T-cell (primary cell): ENCODE measurements around the gene NAT8L. TPM values are rescaled to one million over a fixed set of nuclear protein-coding genes. Genes with fewer than 3 reads are reported as not detected.

Experiments used
- ATAC-seq, 4 experiments: fragments of 200-7000 bp in 3 of 4; fragments of 150-1000 bp in 1 of 4; cut with Tn5 transposase; replicated peaks in 1 of 4; 1 replicate in 3 of 4; 2 replicates in 1 of 4; pipeline ENCODE4 v1.10.0; 2021; ENCODE audit warnings: moderate library complexity in 3 of 4, mild to moderate bottlenecking in 2 of 4, moderate number of reproducible peaks in 1 of 4
- CTCF ChIA-PET, 2 donors: fragments of 300-600 bp; sonication (Branson Sonifier 250); formaldehyde crosslinking; loops; one replicate each; lab custom pipeline; 2022; ENCODE audit warnings: antibody characterized with exemption in 2 of 2; lab: Charles Lee
- POLR2A ChIA-PET, 2 donors: fragments of 300-600 bp; sonication (Branson Sonifier 250); formaldehyde crosslinking; loops; one replicate each; lab custom pipeline; 2022; ENCODE audit warnings: antibody characterized with exemption in 2 of 2; lab: Charles Lee
- DNase-seq, 35 experiments: peaks; one replicate each; pipeline versions ENCODE4 v3.0.0 to v3.0.0-alpha.2; 2013 to 2023
- H3K27ac ChIP-seq: one replicate; pipeline ENCODE4 v1.5.1; 2013; ENCODE audit warnings: low read length
- H3K27me3 ChIP-seq, 2 experiments: replicated peaks in 1 of 2; 1 replicate in 1 of 2; 2 replicates in 1 of 2; pipeline versions ENCODE4 v1.6.1 to v1.7.0; 2013; ENCODE audit warnings: low read length in 1 of 2, mixed read lengths in 1 of 2; ENCODE audit not compliant: control insufficient read depth in 2 of 2, insufficient read depth in 2 of 2; ENCODE audit errors: extremely low read depth in 1 of 2
- H3K36me3 ChIP-seq, 2 donors: 1 replicate in 1 of 2; 2 replicates in 1 of 2; pipeline versions ENCODE4 v1.6.1 to v1.7.0; 2013; ENCODE audit warnings: low read length in 1 of 2; ENCODE audit not compliant: control insufficient read depth in 2 of 2, insufficient read depth in 1 of 2; ENCODE audit errors: extremely low read depth in 1 of 2
- H3K4me1 ChIP-seq, 2 experiments: 1 replicate in 1 of 2; 2 replicates in 1 of 2; pipeline versions ENCODE4 v1.6.1 to v1.7.0; 2013; ENCODE audit warnings: low read length in 2 of 2, mixed read lengths in 1 of 2; ENCODE audit not compliant: insufficient read depth in 2 of 2, control insufficient read depth in 1 of 2; ENCODE audit errors: extremely low read depth in 1 of 2
- H3K4me3 ChIP-seq, 2 donors: 1 replicate in 1 of 2; 2 replicates in 1 of 2; pipeline versions ENCODE4 v1.5.1 to v1.7.0; 2013; ENCODE audit warnings: mild to moderate bottlenecking in 2 of 2, low read length in 1 of 2, moderate library complexity in 1 of 2; ENCODE audit not compliant: control insufficient read depth in 1 of 2; ENCODE audit errors: extremely low read depth in 1 of 2
- H3K9me3 ChIP-seq: 2 replicates; pipeline ENCODE4 v1.7.0; 2013
- H3K27ac Mint-ChIP-seq, 2 donors: one replicate each; pipeline ENCODE4 v1.8.0; 2020 to 2021; ENCODE audit warnings: mild to moderate bottlenecking in 2 of 2, mixed read lengths in 2 of 2
- H3K27me3 Mint-ChIP-seq, 2 donors: one replicate each; pipeline ENCODE4 v1.8.0; 2021 to 2022; ENCODE audit warnings: mixed read lengths in 2 of 2
- H3K36me3 Mint-ChIP-seq: one replicate; pipeline ENCODE4 v1.8.0; 2021; ENCODE audit warnings: mixed read lengths
- H3K4me1 Mint-ChIP-seq, 3 donors: one replicate each; pipeline ENCODE4 v1.8.0; 2020 to 2022; ENCODE audit warnings: mixed read lengths in 3 of 3, mild to moderate bottlenecking in 1 of 3
- H3K4me3 Mint-ChIP-seq, 3 donors: one replicate each; pipeline ENCODE4 v1.8.0; 2020 to 2022; ENCODE audit warnings: mild to moderate bottlenecking in 3 of 3, mixed read lengths in 3 of 3, moderate library complexity in 3 of 3
- H3K9me3 Mint-ChIP-seq, 3 donors: one replicate each; pipeline ENCODE4 v1.8.0; 2020 to 2022; ENCODE audit warnings: mixed read lengths in 3 of 3
- WGBS: methylation state at CpG from one replicate; pipeline ENCODE4 v1.1.5; 2013; ENCODE audit warnings: missing lambda C conversion rate; ENCODE audit not compliant: insufficient coverage; 5-methylcytosine and 5-hydroxymethylcytosine counted together
- total RNA-seq, 35 experiments: library from RNA in 6 of 35; stranded (reverse) in 6 of 35; fragments of 120-200 nt in 1 of 35; gene quantifications; one replicate each; pipeline versions ENCODE4 v1.2.1 to v1.2.4 and lab custom pipeline; 2013 to 2026

NAT8L gene
- total RNA-seq, 5 donors from 2014 or later (not counting 1 experiment from before 2014, with no cell fraction given) = 0.06 to 0.35 (median 0.11) TPM; not detected in 1

DNA sequence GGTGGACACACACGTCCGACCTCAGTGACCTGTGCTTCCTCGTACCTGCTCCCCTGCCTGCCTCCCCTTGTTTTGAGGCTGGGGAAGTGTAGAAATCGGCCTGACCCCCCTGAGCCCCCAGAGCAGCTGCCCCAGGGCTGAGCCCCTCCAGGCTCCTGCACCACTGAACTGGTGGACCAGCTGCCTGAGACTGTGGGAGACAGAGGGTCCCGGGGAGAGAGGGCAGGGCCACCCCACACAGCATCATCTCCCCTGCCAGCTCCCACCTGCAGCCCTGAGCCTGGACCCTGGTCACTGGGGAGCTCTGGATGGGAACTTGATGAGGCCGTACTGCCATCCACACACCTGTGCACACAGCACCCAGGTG is 15.0 kb upstream of the NAT8L start:
- Mint-ChIP-seq H3K27me3 (peaks cover 13 to 33% of the 10 kb centered on the region in 2 donors), H3K9me3 (no peaks in the 10 kb centered on the region), H3K27ac (no peak overlapping the region), H3K4me1 (peaks cover 3 to 10% (median 8%) of the 10 kb centered on the region in 3 donors), H3K4me3 (peak overlapping the region in 2 of 3 donors; percentile 21 to 40), H3K36me3 (no peaks in the 10 kb centered on the region)
- H3K27me3 ChIP-seq = peaks cover 0 to 68% of the 10 kb centered on the region in 2 experiments
- H3K27ac ChIP-seq = no peak overlapping the region
- H3K36me3 ChIP-seq = no peaks in the 10 kb centered on the region
- H3K9me3 ChIP-seq = no peaks in the 10 kb centered on the region
- no peak overlapping the region for H3K4me3 ChIP-seq
- 94% methylated on average over 6 of the region's 6 CpGs for WGBS
- DNase-seq (no peak), ATAC-seq (no peak)
- ChIA-PET CTCF (no interaction called here), POLR2A (no interaction called here)
- peaks cover 8 to 21% of the 10 kb centered on the region in 2 experiments for H3K4me1 ChIP-seq

DNA sequence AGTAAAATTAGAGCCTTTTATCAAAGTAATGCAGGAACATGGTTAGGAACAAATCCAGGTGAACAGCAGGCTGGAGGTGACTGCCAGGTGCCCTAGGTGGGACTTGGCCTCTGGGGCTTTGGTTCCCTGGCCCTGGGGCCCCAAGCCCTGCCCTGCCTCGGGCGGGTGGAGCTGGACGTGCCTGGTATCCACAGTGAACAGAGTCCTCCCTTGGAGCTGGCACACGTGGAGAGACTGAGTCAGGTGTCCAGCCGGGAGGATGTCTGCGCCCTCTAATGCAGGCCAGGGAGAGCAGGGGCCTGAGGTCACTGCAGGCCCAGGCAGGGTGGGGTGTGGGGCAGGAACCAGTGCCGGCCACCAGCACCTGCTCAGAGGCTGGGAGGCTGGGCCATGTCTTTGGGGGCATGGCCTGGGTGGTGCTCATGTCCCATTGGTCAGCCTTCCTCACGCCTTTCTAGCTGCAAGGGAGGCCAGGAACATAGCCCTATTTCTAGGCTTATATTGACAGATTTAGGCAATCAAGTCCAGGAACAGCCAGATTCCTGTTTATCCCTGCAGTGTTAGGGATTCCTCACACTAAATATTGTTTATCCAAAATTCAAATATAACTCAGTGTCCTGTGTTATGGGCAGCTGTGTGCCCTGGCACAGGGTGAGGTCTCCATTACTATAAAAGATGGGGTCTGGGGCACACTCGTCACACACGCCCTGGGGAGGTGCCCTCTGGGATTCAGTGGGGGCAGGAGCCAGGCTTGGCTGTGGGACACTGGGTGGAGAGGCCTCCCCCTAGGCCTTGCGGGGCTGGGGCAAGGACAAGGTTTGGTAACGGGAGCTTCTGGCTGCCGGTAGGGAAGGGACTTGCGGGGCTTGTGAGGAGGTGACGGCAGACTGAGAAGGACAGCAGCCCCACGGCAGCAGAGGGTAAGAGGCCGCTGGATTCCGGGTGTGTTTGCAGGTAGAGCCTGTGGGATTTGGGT is 14.3 kb upstream of the NAT8L start:
- POLR2A ChIA-PET = interaction anchor here in 1 of 2 donors (0.6 kb wide), 1 partner anchor 775 kb away, joined by 3 read pairs; no protein-coding TSS in a partner anchor
- no peak for DNase-seq

DNA sequence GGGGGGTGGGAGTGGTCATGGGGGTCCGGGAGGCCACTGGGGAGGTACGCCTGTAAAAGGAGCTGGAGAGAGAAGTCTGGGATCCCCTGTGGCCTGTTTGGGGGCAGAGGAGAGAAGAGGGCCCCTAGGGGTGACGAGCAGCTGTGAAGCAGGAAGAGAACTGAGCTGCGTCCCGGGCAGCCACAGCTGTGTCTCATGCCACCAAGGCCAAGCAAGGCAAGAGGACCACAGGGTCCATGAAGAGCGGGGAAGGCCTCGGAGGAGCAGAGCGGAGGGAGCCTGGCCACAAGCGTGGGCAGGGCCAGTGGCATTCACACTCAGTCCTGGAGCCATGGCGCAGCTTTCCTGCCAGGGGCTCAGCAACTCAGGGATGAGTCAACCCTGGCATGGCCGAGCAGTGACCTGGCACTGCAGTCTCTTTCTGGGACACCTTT is 13.6 kb upstream of the NAT8L start:
- no peak overlapping the region for H3K27ac Mint-ChIP-seq
- Histone ChIP-seq H3K4me3 (no peak overlapping the region), H3K27me3 (peaks cover 2 to 60% of the 10 kb centered on the region in 2 experiments), H3K36me3 (no peaks in the 10 kb centered on the region), H3K27ac (no peak overlapping the region), H3K4me1 (peaks cover 8 to 21% of the 10 kb centered on the region in 2 experiments), H3K9me3 (no peaks in the 10 kb centered on the region)
- no peaks in the 10 kb centered on the region for H3K36me3 Mint-ChIP-seq
- H3K27me3 Mint-ChIP-seq = peaks cover 6 to 38% of the 10 kb centered on the region in 2 donors
- DNase-seq = peak in 3 of 35 experiments; percentile 24 to 34 (median 32)
- WGBS = 75% methylated on average over 9 of the region's 11 CpGs
- ChIA-PET CTCF (no interaction called here), POLR2A (interaction anchor here in 1 of 2 donors (0.6 kb wide), 1 partner anchor 775 kb away, joined by 3 read pairs; no protein-coding TSS in a partner anchor)
- peaks cover 0 to 4% (median 0%) of the 10 kb centered on the region in 3 donors for H3K4me1 Mint-ChIP-seq
- no peak overlapping the region for H3K4me3 Mint-ChIP-seq
- no peak for ATAC-seq
- H3K9me3 Mint-ChIP-seq = no peaks in the 10 kb centered on the region

More for the DNA sequence above, 14.3 kb upstream of the NAT8L start:
- H3K9me3 ChIP-seq = no peaks in the 10 kb centered on the region
- Mint-ChIP-seq H3K4me3 (no peak overlapping the region), H3K36me3 (no peaks in the 10 kb centered on the region), H3K9me3 (no peaks in the 10 kb centered on the region), H3K27ac (no peak overlapping the region), H3K4me1 (peaks cover 3 to 9% (median 4%) of the 10 kb centered on the region in 3 donors), H3K27me3 (peaks cover 10 to 35% of the 10 kb centered on the region in 2 donors)
- no peaks in the 10 kb centered on the region for H3K36me3 ChIP-seq
- CTCF ChIA-PET = no interaction called here
- peaks cover 0 to 64% of the 10 kb centered on the region in 2 experiments for H3K27me3 ChIP-seq
- H3K4me1 ChIP-seq = peaks cover 8 to 21% of the 10 kb centered on the region in 2 experiments
- ATAC-seq = no peak
- WGBS = 89% methylated on average over 17 of the region's 18 CpGs
- no peak overlapping the region for H3K4me3 ChIP-seq
- H3K27ac ChIP-seq = no peak overlapping the region

DNA sequence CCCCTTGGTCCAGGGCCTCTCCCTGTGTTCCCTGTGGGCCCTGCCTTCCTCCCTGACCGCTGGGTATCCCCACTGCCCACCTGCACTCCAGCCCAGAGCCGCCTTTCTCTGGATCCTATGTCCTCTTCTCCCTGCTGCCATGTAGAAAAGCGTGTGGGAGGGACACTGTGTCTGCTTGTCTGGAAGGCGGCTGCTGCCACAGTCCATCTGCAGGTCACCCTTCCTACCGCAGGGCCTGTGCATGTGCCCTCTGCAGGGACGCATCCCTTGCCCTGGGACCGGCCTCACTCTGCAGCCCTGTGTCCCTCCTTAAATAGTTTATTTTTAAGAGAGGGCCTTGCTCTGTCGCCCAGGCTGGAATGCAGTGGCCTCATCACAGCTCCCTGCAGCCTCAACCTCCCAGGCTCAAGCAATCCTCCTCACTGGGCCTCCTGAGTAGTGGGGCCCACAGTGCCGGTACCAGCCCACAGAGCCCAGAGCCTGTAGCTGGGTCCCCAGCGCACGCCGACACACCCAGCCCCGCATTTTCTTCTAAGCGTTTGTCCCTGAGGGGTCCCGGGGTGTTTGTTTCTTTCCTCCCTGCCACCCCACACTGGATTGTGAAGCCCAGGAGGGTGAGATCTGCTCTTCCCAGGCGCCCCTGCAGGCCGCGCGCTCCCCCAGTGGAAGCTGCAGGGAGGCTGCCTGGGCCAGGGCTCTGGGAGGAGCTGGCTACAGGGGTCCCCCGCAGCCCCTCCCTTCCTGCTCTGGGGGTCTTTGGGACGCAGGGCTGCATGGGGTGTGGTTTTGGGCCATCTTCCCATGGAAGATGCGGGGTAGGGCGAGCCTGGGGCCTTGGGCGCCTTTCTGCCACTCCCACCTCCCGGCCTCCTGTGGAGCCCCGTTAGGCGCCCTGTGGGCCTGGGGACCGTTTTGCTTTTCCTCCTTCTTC is 12.8 kb upstream of the NAT8L start:
- 72% methylated on average over 11 of the region's 28 CpGs for WGBS
- no peak for ATAC-seq
- DNase-seq = no peak
- Mint-ChIP-seq H3K36me3 (no peaks in the 10 kb centered on the region), H3K4me3 (no peak overlapping the region), H3K27me3 (peaks cover 11 to 44% of the 10 kb centered on the region in 2 donors), H3K27ac (no peak overlapping the region), H3K4me1 (peaks cover 0 to 4% (median 0%) of the 10 kb centered on the region in 3 donors), H3K9me3 (no peaks in the 10 kb centered on the region)
- H3K4me3 ChIP-seq = no peak overlapping the region
- ChIA-PET POLR2A (interaction anchor here in 1 of 2 donors (0.6 kb wide), 1 partner anchor 774 kb away, joined by 3 read pairs; no protein-coding TSS in a partner anchor), CTCF (no interaction called here)
- peaks cover 2 to 58% of the 10 kb centered on the region in 2 experiments for H3K27me3 ChIP-seq
- no peak overlapping the region for H3K27ac ChIP-seq
- H3K4me1 ChIP-seq = peaks cover 4 to 15% of the 10 kb centered on the region in 2 experiments
- H3K36me3 ChIP-seq = no peaks in the 10 kb centered on the region
- H3K9me3 ChIP-seq = no peaks in the 10 kb centered on the region

DNA sequence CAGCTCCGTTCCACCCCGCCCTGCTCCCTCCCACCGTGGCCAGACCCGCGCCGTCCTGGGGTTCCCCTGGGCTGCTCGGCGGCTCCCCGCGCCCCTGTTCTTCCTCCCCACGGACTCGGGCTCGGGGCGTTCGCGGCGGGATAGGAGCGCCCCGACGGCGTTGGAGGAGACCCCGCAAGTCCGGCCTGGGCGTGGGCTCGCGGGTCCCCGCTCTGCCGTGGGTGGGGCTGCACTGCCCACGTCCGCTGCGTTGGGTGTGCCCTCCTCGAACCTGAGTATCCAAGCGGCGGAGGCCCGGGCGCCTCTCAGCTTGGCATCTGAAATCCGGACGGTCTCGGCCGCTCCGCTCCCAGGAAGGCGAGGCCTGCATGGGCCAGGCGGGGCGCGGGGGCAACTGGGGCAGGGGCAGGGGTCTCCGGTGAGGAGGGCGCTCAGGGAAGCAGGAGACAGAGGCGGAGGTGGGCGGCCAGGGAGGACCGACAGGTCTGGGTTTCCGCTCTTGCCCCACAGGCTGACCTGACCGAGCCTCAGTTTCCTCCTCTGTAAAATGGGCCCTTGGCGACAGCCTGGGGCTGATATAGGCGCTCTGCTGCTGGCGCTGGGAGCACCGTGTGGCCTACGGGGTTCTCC is 12.0 kb upstream of the NAT8L start:
- Mint-ChIP-seq H3K27me3 (peaks cover 17 to 45% of the 10 kb centered on the region in 2 donors), H3K36me3 (no peaks in the 10 kb centered on the region), H3K27ac (no peak overlapping the region), H3K4me1 (peaks cover 0 to 2% (median 0%) of the 10 kb centered on the region in 3 donors), H3K4me3 (no peak overlapping the region), H3K9me3 (no peaks in the 10 kb centered on the region)
- Histone ChIP-seq H3K4me1 (peaks cover 4 to 10% of the 10 kb centered on the region in 2 experiments), H3K4me3 (no peak overlapping the region), H3K36me3 (no peaks in the 10 kb centered on the region), H3K9me3 (no peaks in the 10 kb centered on the region), H3K27ac (no peak overlapping the region), H3K27me3 (peaks cover 2 to 59% of the 10 kb centered on the region in 2 experiments)
- ChIA-PET CTCF (no interaction called here), POLR2A (no interaction called here)
- DNase-seq (no peak), ATAC-seq (no peak)
- WGBS = 39% methylated on average over 51 of the region's 57 CpGs
